Measurements from ENCODE around the gene SPPL2A. TPM values are rescaled to one million over a fixed set of nuclear protein-coding genes. Genes with fewer than 3 reads are reported as not detected.
A peak's percentile ranks its signal among the peaks of the same experiment; 100 is the strongest.

Gene SPPL2A
- total RNA-seq, 1 experiment from 2014 or later = 115 TPM

- intact Hi-C loops (cut with micrococcal nuclease; ENCODE audit: unreplicated experiment) = no loop called here
- Mint-ChIP-seq H3K36me3 (ENCODE audit: insufficient read depth, unreplicated experiment) (peaks cover 34% of the 10 kb centered on the region), H3K27me3 (ENCODE audit: unreplicated experiment) (no peaks in the 10 kb centered on the region), H3K27ac (ENCODE audit: unreplicated experiment) (peak overlapping the region; percentile 58), H3K4me3 (ENCODE audit: low read depth, unreplicated experiment) (peak overlapping the region; percentile 100), H3K9me3 (ENCODE audit: low read depth, unreplicated experiment) (no peaks in the 10 kb centered on the region), H3K4me1 (ENCODE audit: low read depth, unreplicated experiment) (peaks cover 25% of the 10 kb centered on the region)
- no peak for TF ChIP-seq CTCF (IDR thresholded peaks at IDR 0.05; ENCODE audit: unreplicated experiment)
- BruUV-seq (replicated peaks) = TSS peak; percentile 90
- CTCF ChIA-PET = interaction anchor here (0.6 kb wide), 1 partner anchor 95 kb away, joined by 4 read pairs; no protein-coding TSS in a partner anchor
- DNase-seq = no peak
Measured at GRCh38 chr15:50687302-50687902, 78.1 kb downstream of the SPPL2A start.

- CTCF ChIA-PET = interaction anchor here (0.6 to 1.2 kb wide), 2 partner anchors 73 to 198 kb away, joined by 3 to 9 read pairs; no protein-coding TSS in a partner anchor
- H3K36me3 Mint-ChIP-seq (ENCODE audit: insufficient read depth, unreplicated experiment) = peaks cover 34% of the 10 kb centered on the region
Measured at GRCh38 chr15:50686469-50687301, 78.8 kb downstream of the SPPL2A start, which contains the start of gene TRPM7. TSS of gene TRPM7 (minus strand) at chr15:50686797. CDS start at chr15:50686533, 264 bp downstream.

GRCh38 chr15:50685976-50686468 is 79.5 kb downstream of the SPPL2A start:
- Mint-ChIP-seq H3K4me3 (ENCODE audit: low read depth, unreplicated experiment) (peak overlapping the region; percentile 100), H3K4me1 (ENCODE audit: low read depth, unreplicated experiment) (peaks cover 31% of the 10 kb centered on the region), H3K27me3 (ENCODE audit: unreplicated experiment) (no peaks in the 10 kb centered on the region), H3K36me3 (ENCODE audit: insufficient read depth, unreplicated experiment) (peaks cover 34% of the 10 kb centered on the region), H3K9me3 (ENCODE audit: low read depth, unreplicated experiment) (no peaks in the 10 kb centered on the region), H3K27ac (ENCODE audit: unreplicated experiment) (peak overlapping the region; percentile 58)
- intact Hi-C loops (cut with micrococcal nuclease; ENCODE audit: unreplicated experiment) = no loop called here
- no TSS peak for BruUV-seq (replicated peaks)
- DNase-seq = peak; percentile 71
- CTCF ChIA-PET = interaction anchor here (0.6 to 1.2 kb wide), 3 partner anchors 73 to 199 kb away, joined by 3 to 9 read pairs (median 4); no protein-coding TSS in a partner anchor
- no peak for TF ChIP-seq CTCF (IDR thresholded peaks at IDR 0.05; ENCODE audit: unreplicated experiment)

More at GRCh38 chr15:50686469-50687301, 78.8 kb downstream of the SPPL2A start, which contains the start of gene TRPM7:
- H3K27ac Mint-ChIP-seq (ENCODE audit: unreplicated experiment) = peak within 1 kb of the TSS; percentile 58
- TF ChIP-seq CTCF (IDR thresholded peaks at IDR 0.05; ENCODE audit: unreplicated experiment) = no peak
- intact Hi-C loops (cut with micrococcal nuclease; ENCODE audit: unreplicated experiment) = no loop called here
- H3K9me3 Mint-ChIP-seq (ENCODE audit: low read depth, unreplicated experiment) = no peaks in the 10 kb centered on the region
- peaks cover 25% of the 10 kb centered on the region for H3K4me1 Mint-ChIP-seq (ENCODE audit: low read depth, unreplicated experiment)
- peak within 1 kb of the TSS; percentile 100 for H3K4me3 Mint-ChIP-seq (ENCODE audit: low read depth, unreplicated experiment)
- BruUV-seq (replicated peaks) = no TSS peak
- peak; percentile 92 for DNase-seq
- H3K27me3 Mint-ChIP-seq (ENCODE audit: unreplicated experiment) = no peaks in the 10 kb centered on the region

- BruUV-seq (replicated peaks) = TSS peak; percentile 62
- Mint-ChIP-seq H3K4me1 (ENCODE audit: low read depth, unreplicated experiment) (peaks cover 33% of the 10 kb centered on the region), H3K27me3 (ENCODE audit: unreplicated experiment) (no peaks in the 10 kb centered on the region), H3K9me3 (ENCODE audit: low read depth, unreplicated experiment) (no peaks in the 10 kb centered on the region), H3K27ac (ENCODE audit: unreplicated experiment) (peak overlapping the region; percentile 58), H3K36me3 (ENCODE audit: insufficient read depth, unreplicated experiment) (peaks cover 34% of the 10 kb centered on the region), H3K4me3 (ENCODE audit: low read depth, unreplicated experiment) (peak overlapping the region; percentile 100)
- TF ChIP-seq CTCF (IDR thresholded peaks at IDR 0.05; ENCODE audit: unreplicated experiment) = no peak
- no peak for DNase-seq
- CTCF ChIA-PET = interaction anchor here (0.6 to 1.2 kb wide), 2 partner anchors 146 to 199 kb away, joined by 4 to 9 read pairs; no protein-coding TSS in a partner anchor
- intact Hi-C loops (cut with micrococcal nuclease; ENCODE audit: unreplicated experiment) = no loop called here
Measured at GRCh38 chr15:50685191-50685975, 80.1 kb downstream of the SPPL2A start.
